Peyer's patch (tissue), 4 donors: Measurements from ENCODE around the gene DBP. TPM values are rescaled to one million over a fixed set of nuclear protein-coding genes. Genes with fewer than 3 reads are reported as not detected.

ENCODE experiments used
- DNase-seq, 3 donors: peaks; one replicate each; pipeline ENCODE4 v3.0.0-alpha.2; 2017 to 2019
- H3K27ac ChIP-seq, 4 donors: fragments of 200-600 bp; sonication (generic); one replicate each; pipeline ENCODE4 v1.5.1; 2016 to 2019
- H3K27me3 ChIP-seq, 2 donors: fragments of 200-600 bp; sonication (generic); one replicate each; pipeline ENCODE4 v1.5.1; 2019
- H3K36me3 ChIP-seq, 3 donors: fragments of 200-600 bp; sonication (generic); one replicate each; pipeline ENCODE4 v1.5.1; 2016 to 2019
- H3K4me1 ChIP-seq, 4 donors: fragments of 200-600 bp; sonication (generic); one replicate each; pipeline ENCODE4 v1.5.1; 2016 to 2019
- H3K4me3 ChIP-seq, 4 donors: fragments of 200-600 bp; sonication (generic); 1 replicate in 3 of 4; 2 replicates in 1 of 4; pipeline ENCODE4 v1.5.1; 2016 to 2019; ENCODE audit warnings: mild to moderate bottlenecking in 1 of 4
- H3K9me3 ChIP-seq, 4 donors: fragments of 200-600 bp; sonication (generic); one replicate each; pipeline ENCODE4 v1.5.1; 2016 to 2019; ENCODE audit warnings: mild to moderate bottlenecking in 1 of 4
- CTCF ChIP-seq, 6 experiments: fragments of 450-650 bp in 4 of 6; fragments of 200-600 bp in 2 of 6; sonication (generic) in 1 of 6; IDR thresholded peaks; one replicate each; pipeline ENCODE4 v1.5.1; 2017 to 2019; ENCODE audit warnings: antibody characterized with exemption in 6 of 6, mild to moderate bottlenecking in 3 of 6, moderate library complexity in 1 of 6
- POLR2A ChIP-seq, 2 donors: fragments of 450-650 bp; IDR thresholded peaks; one replicate each; pipeline ENCODE4 v1.5.1; 2017; ENCODE audit warnings: antibody characterized with exemption in 2 of 2, mild to moderate bottlenecking in 2 of 2, moderate library complexity in 2 of 2
- total RNA-seq, 4 donors: library from RNA; depleted of rRNA; stranded (reverse); fragments of >200 nt; gene quantifications; one replicate each; pipeline ENCODE4 v1.1.0, GENCODE V29; 2016

Gene DBP
- total RNA-seq, 4 donors from 2014 or later: 9.9 to 51.5 (median 35.8) TPM

GRCh38 chr19:48617146-48617937 is 19.8 kb downstream of the DBP start:
- DNase-seq: peak in 1 of 3 donors; percentile 59
- Histone ChIP-seq H3K9me3 (no peaks in the 10 kb centered on the region), H3K4me3 (peak overlapping the region in 3 of 4 donors; percentile 62 to 93 (median 90)), H3K4me1 (peaks cover 4 to 37% (median 15%) of the 10 kb centered on the region in 4 donors), H3K27me3 (no peaks in the 10 kb centered on the region), H3K36me3 (peaks cover 0 to 30% (median 0%) of the 10 kb centered on the region in 3 donors), H3K27ac (peak overlapping the region; percentile 88 to 97 (median 92))
- TF ChIP-seq CTCF (IDR thresholded peaks at IDR 0.05): no peak
- no peak for TF ChIP-seq POLR2A (IDR thresholded peaks at IDR 0.05)

- no peaks in the 10 kb centered on the region for H3K9me3 ChIP-seq
- DNase-seq: no peak
- H3K36me3 ChIP-seq: peaks cover 0 to 30% (median 0%) of the 10 kb centered on the region in 3 donors
- H3K27ac ChIP-seq: peak overlapping the region; percentile 31 to 97 (median 92)
- peak overlapping the region in 2 of 4 donors; percentile 62 to 93 for H3K4me3 ChIP-seq
- peaks cover 4 to 37% (median 15%) of the 10 kb centered on the region in 4 donors for H3K4me1 ChIP-seq
- TF ChIP-seq CTCF (IDR thresholded peaks at IDR 0.05): no peak
- no peak for TF ChIP-seq POLR2A (IDR thresholded peaks at IDR 0.05)
- H3K27me3 ChIP-seq: no peaks in the 10 kb centered on the region
Observed at GRCh38 chr19:48616491-48617056, 20.6 kb downstream of the DBP start.

GRCh38 chr19:48616041-48616436 is 21.1 kb downstream of the DBP start:
- Histone ChIP-seq H3K27me3 (no peaks in the 10 kb centered on the region), H3K4me1 (peaks cover 4 to 37% (median 15%) of the 10 kb centered on the region in 4 donors), H3K36me3 (peaks cover 0 to 30% (median 0%) of the 10 kb centered on the region in 3 donors), H3K4me3 (peak overlapping the region in 1 of 4 donors; percentile 62), H3K9me3 (no peaks in the 10 kb centered on the region), H3K27ac (peak overlapping the region in 3 of 4 donors; percentile 88 to 97 (median 96))
- no peak for DNase-seq
- no peak for TF ChIP-seq POLR2A (IDR thresholded peaks at IDR 0.05)
- no peak for TF ChIP-seq CTCF (IDR thresholded peaks at IDR 0.05)

- Histone ChIP-seq H3K27ac (peak overlapping the region; percentile 10 to 97 (median 92)), H3K36me3 (peaks cover 0 to 30% (median 0%) of the 10 kb centered on the region in 3 donors), H3K4me3 (peak overlapping the region in 2 of 4 donors; percentile 17 to 62), H3K27me3 (no peaks in the 10 kb centered on the region), H3K9me3 (no peaks in the 10 kb centered on the region), H3K4me1 (peaks cover 4 to 37% (median 15%) of the 10 kb centered on the region in 4 donors)
- TF ChIP-seq POLR2A (IDR thresholded peaks at IDR 0.05) (no peak), CTCF (IDR thresholded peaks at IDR 0.05) (no peak)
- DNase-seq: peak in 1 of 3 donors; percentile 58
Observed at GRCh38 chr19:48615231-48616040, 21.7 kb downstream of the DBP start.
